HEK293 (cell line): ENCODE measurements around the gene GSG1L2.
"Not testable (repeated sequence)": the region's sequence is repeated elsewhere in the genome, so short reads cannot be mapped to it uniquely, and the experiment has no call there.

ENCODE experiments used
- CTCF ChIA-PET: fragments of 350-600 bp; formaldehyde crosslinking; extraction: SDS; loops from one replicate; lab custom pipeline; 2021; ENCODE audit warnings: antibody characterized with exemption; lab: Yijun Ruan, JAX
- POLR2A ChIA-PET: fragments of 300-600 bp; formaldehyde crosslinking; extraction: SDS; loops from one replicate; lab custom pipeline; 2020; ENCODE audit warnings: antibody characterized with exemption, inconsistent platforms; lab: Yijun Ruan, JAX
- H3K27ac ChIP-seq: fragments of 200-500 bp; sonication (Bioruptor generic); 2 replicates; pipeline ENCODE4 v1.5.1; 2014; ENCODE audit warnings: low read depth, low read length, control low read depth, inconsistent platforms; ENCODE audit errors: extremely low read depth
- H3K36me3 ChIP-seq, 2 experiments: fragments of 200-500 bp in 1 of 2; sonication (Bioruptor generic) in 1 of 2; 1 replicate in 1 of 2; 2 replicates in 1 of 2; pipeline ENCODE4 v1.5.1; 2014 to 2017; ENCODE audit warnings: inconsistent platforms in 2 of 2, low read length in 2 of 2; ENCODE audit not compliant: control insufficient read depth in 2 of 2, insufficient read depth in 1 of 2
- H3K4me1 ChIP-seq: fragments of 200-500 bp; sonication (Bioruptor generic); 2 replicates; pipeline ENCODE4 v1.5.1; 2014; ENCODE audit warnings: mild to moderate bottlenecking, low read length, inconsistent platforms; ENCODE audit not compliant: control insufficient read depth, insufficient read depth
- H3K4me3 ChIP-seq: 2 replicates; pipeline ENCODE4 v1.5.1; 2011; ENCODE audit warnings: low read depth, mild to moderate bottlenecking, control low read depth, low read length, moderate library complexity
- H3K9me3 ChIP-seq: fragments of 200-500 bp; sonication (Bioruptor generic); 2 replicates; pipeline ENCODE4 v1.5.1; 2014; ENCODE audit warnings: low read depth, low read length, inconsistent platforms; ENCODE audit not compliant: control insufficient read depth, insufficient read depth
- HIC1 ChIP-seq: fragments of 450-650 bp; formaldehyde crosslinking; IDR thresholded peaks from 2 replicates; pipeline ENCODE4 v1.5.1; 2016; ENCODE audit warnings: missing biosample characterization, missing genetic modification characterization
- HOXC10 ChIP-seq: sonication (generic); formaldehyde crosslinking; IDR thresholded peaks from 2 replicates; pipeline ENCODE4 v1.8.1; 2023; ENCODE audit warnings: mild to moderate bottlenecking, missing genetic modification reagents
- KLF9 ChIP-seq: fragments of 450-650 bp; formaldehyde crosslinking; IDR thresholded peaks from 2 replicates; pipeline ENCODE4 v1.5.1; 2016; ENCODE audit warnings: missing biosample characterization, missing genetic modification characterization, low read depth
- REPIN1 ChIP-seq: fragments of 450-650 bp; formaldehyde crosslinking; IDR thresholded peaks from 2 replicates; pipeline ENCODE4 v1.5.1; 2017; ENCODE audit warnings: missing biosample characterization, missing genetic modification characterization, low read depth
- ZNF121 ChIP-seq: fragments of 450-650 bp; formaldehyde crosslinking; IDR thresholded peaks from 2 replicates; pipeline ENCODE4 v1.5.1; 2016; ENCODE audit warnings: missing biosample characterization, missing genetic modification characterization
- ZNF157 ChIP-seq: fragments of 450-650 bp; formaldehyde crosslinking; IDR thresholded peaks from 2 replicates; pipeline ENCODE4 v1.5.1; 2016; ENCODE audit warnings: missing biosample characterization, missing genetic modification characterization
- ZNF214 ChIP-seq: fragments of 450-650 bp; formaldehyde crosslinking; IDR thresholded peaks from 2 replicates; pipeline ENCODE4 v1.5.1; 2017; ENCODE audit warnings: missing biosample characterization, mild to moderate bottlenecking, missing genetic modification characterization, borderline replicate concordance
- ZNF221 ChIP-seq: fragments of 450-650 bp; formaldehyde crosslinking; IDR thresholded peaks from 2 replicates; pipeline ENCODE4 v1.5.1; 2017; ENCODE audit warnings: missing biosample characterization, missing genetic modification characterization, borderline replicate concordance
- ZNF433 ChIP-seq: fragments of 450-650 bp; formaldehyde crosslinking; IDR thresholded peaks from 2 replicates; pipeline ENCODE4 v1.5.1; 2016; ENCODE audit warnings: missing biosample characterization, missing genetic modification characterization, low read depth
- ZNF555 ChIP-seq: fragments of 450-650 bp; formaldehyde crosslinking; conservative IDR thresholded peaks from 2 replicates; pipeline ENCODE4 v1.5.1; 2017; ENCODE audit warnings: missing biosample characterization, mild to moderate bottlenecking, missing genetic modification characterization, inconsistent platforms
- ZNF580 ChIP-seq: fragments of 450-650 bp; formaldehyde crosslinking; IDR thresholded peaks from 2 replicates; pipeline ENCODE4 v1.5.1; 2016; ENCODE audit warnings: missing biosample characterization, missing genetic modification characterization
- ZNF596 ChIP-seq: fragments of 450-650 bp; IDR thresholded peaks from 2 replicates; pipeline ENCODE4 v1.5.0; 2018; ENCODE audit warnings: missing biosample characterization, mild to moderate bottlenecking, missing genetic modification characterization, moderate library complexity
- ZNF692 ChIP-seq: fragments of 450-650 bp; formaldehyde crosslinking; IDR thresholded peaks from 2 replicates; pipeline ENCODE4 v1.5.1; 2016; ENCODE audit warnings: missing biosample characterization, missing genetic modification characterization
- ZNF747 ChIP-seq: fragments of 450-650 bp; formaldehyde crosslinking; IDR thresholded peaks from 2 replicates; pipeline ENCODE4 v1.5.1; 2016; ENCODE audit warnings: missing biosample characterization, missing genetic modification characterization
- ZSCAN18 ChIP-seq: fragments of 450-650 bp; formaldehyde crosslinking; IDR thresholded peaks from 2 replicates; pipeline ENCODE4 v1.5.1; 2016; ENCODE audit warnings: missing biosample characterization, missing genetic modification characterization
- ZSCAN5A ChIP-seq: fragments of 450-650 bp; formaldehyde crosslinking; IDR thresholded peaks from 2 replicates; pipeline ENCODE4 v1.5.1; 2016; ENCODE audit warnings: missing biosample characterization, missing genetic modification characterization

GSG1L2 gene

GRCh38 chr17:9788601-9789000, 33.3 kb downstream of the GSG1L2 start:
- Histone ChIP-seq H3K4me3 (no peak overlapping the region), H3K4me1 (no peaks in the 10 kb centered on the region), H3K9me3 (no peaks in the 10 kb centered on the region), H3K36me3 (no peaks in the 10 kb centered on the region), H3K27ac (no peak overlapping the region)
- TF ChIP-seq ZNF214, result no peak
- TF ChIP-seq ZNF157, result no peak
- TF ChIP-seq ZNF221 (tag by site-specific recombination), result no peak
- TF ChIP-seq ZNF555 (tag by site-specific recombination), result no peak
- TF ChIP-seq ZNF596 (tag by site-specific recombination), result no peak
- POLR2A ChIA-PET, result no interaction called here
- CTCF ChIA-PET, result interaction anchor here (1.1 to 1.6 kb wide), 2 partner anchors 20 kb away, joined by 3 to 5 read pairs; no protein-coding TSS in a partner anchor

GRCh38 chr17:9784544-9784943, 37.3 kb downstream of the GSG1L2 start:
- CTCF ChIA-PET, result interaction anchor here (0.7 kb wide), 2 partner anchors 105 to 174 kb away, joined by 3 read pairs; no protein-coding TSS in a partner anchor
- H3K4me3 ChIP-seq, result no peak overlapping the region
- H3K36me3 ChIP-seq, result no peaks in the 10 kb centered on the region
- POLR2A ChIA-PET, result interaction anchor here (0.5 kb wide), 1 partner anchor 133 kb away, joined by 3 read pairs; no protein-coding TSS in a partner anchor
- H3K9me3 ChIP-seq, result no peaks in the 10 kb centered on the region
- no peaks in the 10 kb centered on the region for H3K4me1 ChIP-seq
- H3K27ac ChIP-seq, result no peak overlapping the region
- TF ChIP-seq HOXC10 (CRISPR knock-in tag) (no peak), REPIN1 (tag by site-specific recombination) (no peak), ZNF121 (no peak), KLF9 (tag by site-specific recombination) (no peak), ZSCAN5A (tag by site-specific recombination) (no peak), ZNF580 (tag by site-specific recombination) (no peak), HIC1 (tag by site-specific recombination) (no peak), ZSCAN18 (tag by site-specific recombination) (no peak), ZNF747 (no peak), ZNF692 (tag by site-specific recombination) (no peak), ZNF433 (tag by site-specific recombination) (no peak)
- TF ChIP-seq, all 188 proteins: peak for 0

GRCh38 chr17:9783465-9783864, 38.4 kb downstream of the GSG1L2 start:
- H3K4me1 ChIP-seq, H3K27ac ChIP-seq, H3K4me3 ChIP-seq, POLR2A ChIA-PET, H3K9me3 ChIP-seq, H3K36me3 ChIP-seq, CTCF ChIA-PET: not testable (repeated sequence)
